ENCODE data around the gene SCP2.

Gene SCP2

DNA sequence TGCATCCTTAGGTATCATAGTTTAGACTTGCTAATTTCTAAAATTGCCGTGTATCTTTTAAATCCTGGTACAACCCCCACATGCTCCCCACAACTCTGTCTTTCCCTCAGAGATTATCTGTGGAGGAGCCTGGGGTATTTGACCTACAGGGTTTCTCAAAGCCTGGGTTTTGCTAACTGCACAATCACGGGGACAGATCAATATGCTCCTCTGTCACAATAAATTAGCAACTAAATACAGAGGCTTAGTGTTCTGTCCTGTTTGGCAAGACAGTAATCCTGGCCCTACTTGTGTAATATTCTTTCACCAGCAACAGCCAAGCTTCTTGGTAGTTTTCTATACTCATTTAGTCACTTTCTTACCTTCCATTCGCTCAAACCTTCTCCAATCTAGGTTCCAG, 14.1 kb upstream of the SCP2 start:
- TF ChIP-seq, protein P1, sequence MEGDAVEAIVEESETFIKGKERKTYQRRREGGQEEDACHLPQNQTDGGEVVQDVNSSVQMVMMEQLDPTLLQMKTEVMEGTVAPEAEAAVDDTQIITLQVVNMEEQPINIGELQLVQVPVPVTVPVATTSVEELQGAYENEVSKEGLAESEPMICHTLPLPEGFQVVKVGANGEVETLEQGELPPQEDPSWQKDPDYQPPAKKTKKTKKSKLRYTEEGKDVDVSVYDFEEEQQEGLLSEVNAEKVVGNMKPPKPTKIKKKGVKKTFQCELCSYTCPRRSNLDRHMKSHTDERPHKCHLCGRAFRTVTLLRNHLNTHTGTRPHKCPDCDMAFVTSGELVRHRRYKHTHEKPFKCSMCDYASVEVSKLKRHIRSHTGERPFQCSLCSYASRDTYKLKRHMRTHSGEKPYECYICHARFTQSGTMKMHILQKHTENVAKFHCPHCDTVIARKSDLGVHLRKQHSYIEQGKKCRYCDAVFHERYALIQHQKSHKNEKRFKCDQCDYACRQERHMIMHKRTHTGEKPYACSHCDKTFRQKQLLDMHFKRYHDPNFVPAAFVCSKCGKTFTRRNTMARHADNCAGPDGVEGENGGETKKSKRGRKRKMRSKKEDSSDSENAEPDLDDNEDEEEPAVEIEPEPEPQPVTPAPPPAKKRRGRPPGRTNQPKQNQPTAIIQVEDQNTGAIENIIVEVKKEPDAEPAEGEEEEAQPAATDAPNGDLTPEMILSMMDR (IDR thresholded peaks at IDR 0.05; ENCODE audit: extremely low read depth, missing control alignments) = no peak
- DNase-seq (ENCODE audit: low spot score) = no peak

DNA sequence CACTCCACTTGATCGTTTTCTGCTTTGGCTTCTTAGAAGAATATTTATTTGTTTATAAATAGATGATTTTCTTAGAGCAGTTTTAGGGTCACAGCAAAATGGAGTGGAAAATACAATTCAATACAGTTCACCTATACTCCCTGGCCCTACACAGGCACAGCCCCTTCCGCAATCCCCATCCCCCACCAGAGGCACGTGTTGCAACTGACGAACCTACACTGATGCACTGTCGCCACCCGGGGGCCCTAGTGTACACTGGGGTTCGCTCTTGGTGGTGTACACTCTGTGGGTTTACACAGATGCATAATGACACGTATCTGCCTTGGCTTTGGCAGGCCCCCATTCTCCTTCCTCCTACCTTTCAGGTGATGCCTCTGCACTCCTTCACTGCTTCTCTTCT, 13.5 kb upstream of the SCP2 start:
- no peak for DNase-seq (ENCODE audit: low spot score)
- TF ChIP-seq, protein P1 (IDR thresholded peaks at IDR 0.05; ENCODE audit: extremely low read depth, missing control alignments) = no peak

DNA sequence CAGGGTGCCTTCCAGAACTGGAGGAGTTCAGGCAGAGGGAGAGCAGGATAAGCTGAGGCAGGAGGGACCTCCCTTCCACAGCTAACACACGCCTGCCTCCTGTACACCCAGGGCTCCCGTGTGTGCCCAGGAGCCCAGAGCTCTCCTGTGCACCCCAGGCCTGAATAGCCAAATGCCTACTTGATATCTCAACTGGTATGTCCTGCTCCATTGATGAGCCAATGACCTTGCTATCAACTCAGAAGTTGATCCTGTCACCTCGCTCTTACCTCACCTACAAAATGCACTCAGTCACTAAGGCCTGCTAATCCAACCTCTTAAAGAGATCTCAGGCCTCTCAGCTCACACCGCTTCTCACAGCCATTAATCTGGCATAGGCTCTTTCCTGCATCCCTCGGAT, 12.6 kb upstream of the SCP2 start:
- no peak for DNase-seq (ENCODE audit: low spot score)
- TF ChIP-seq, protein P1 (IDR thresholded peaks at IDR 0.05; ENCODE audit: extremely low read depth, missing control alignments) = no peak

DNA sequence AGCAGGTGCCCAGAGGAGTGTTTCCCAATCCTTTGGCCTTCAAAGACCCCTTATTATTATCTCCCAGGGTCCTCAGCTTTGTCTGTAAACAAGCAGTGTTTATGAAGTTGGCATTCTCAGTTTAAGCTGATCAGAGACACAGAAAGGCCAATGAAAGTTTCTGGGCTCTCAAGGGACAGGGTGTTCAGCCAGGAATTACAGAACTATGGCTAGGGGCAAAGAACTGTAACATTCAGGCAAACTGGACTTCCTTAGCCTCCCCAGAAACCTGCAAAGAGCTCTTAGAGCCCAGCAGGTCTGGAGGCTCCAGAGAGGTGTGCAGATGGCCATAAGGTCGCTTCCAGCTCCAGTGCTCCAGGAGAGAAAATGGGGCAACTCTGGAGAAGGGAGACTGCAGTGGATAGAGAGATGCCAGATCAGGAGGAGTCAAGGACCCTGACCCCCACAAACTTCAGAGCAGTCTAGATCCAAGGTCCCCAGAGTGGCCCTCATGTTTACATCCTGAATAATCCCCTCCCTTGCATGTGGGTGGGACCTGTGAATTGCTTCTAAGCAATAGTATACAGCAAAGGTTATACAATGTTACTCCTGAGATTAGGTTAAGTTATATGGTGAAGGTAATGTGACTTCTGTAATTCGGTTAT, 11.7 kb upstream of the SCP2 start:
- TF ChIP-seq, protein P1 (IDR thresholded peaks at IDR 0.05; ENCODE audit: extremely low read depth, missing control alignments) = no peak
- no peak for DNase-seq (ENCODE audit: low spot score)

DNA sequence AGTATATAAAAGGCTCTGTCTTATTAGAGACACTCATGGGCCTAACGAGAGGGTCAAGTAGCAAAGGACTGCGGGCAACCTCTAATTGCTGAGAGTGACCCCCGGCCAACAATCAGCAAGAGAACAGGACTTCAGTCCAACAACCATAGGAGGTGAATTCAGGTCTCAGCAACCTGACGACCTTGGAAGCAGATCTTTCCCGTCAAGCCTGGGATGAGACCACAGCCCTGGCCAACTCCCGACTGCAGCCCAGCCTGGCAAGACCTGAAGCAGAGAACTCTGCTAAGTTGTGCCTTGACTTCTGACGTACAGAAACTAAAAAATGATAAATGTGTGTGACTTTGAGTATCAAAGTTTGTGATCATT, 11.2 kb upstream of the SCP2 start:
- TF ChIP-seq, protein P1 (IDR thresholded peaks at IDR 0.05; ENCODE audit: extremely low read depth, missing control alignments) = no peak
- DNase-seq (ENCODE audit: low spot score) = no peak

DNA sequence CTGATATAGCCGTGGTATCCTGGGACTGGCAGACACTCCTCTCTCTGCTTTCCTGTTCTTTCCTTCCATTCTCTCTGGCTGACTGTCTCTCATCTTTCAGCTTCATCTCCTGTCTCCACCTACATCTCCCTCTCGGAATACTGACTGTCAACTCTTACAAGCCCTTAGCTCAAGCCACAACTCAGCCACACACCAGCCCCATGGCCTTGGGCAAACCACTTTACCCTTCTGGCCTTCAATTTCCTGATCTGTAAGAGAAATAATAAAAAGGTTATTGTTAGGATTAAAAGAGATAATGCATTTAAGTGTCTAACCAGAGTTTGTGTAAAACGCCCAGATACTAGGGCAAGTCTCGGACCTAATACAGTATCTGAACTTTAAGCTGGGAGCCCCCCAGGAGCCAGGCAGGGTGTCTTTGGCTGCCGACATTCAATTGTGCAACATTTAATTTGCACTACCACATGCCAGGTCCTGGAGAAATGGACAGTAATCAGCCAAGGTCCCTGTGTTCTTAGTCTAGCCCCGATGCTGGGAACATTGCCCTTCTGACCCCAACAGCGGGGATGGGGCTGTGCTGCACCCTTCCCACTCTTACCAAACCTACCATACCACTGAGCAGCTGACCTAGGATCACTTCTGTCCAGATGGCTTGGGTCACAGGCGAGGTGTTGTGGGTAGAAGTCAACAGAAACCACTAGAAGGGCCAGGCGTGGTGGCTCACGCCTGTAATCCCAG, 10.7 kb upstream of the SCP2 start:
- no peak for DNase-seq (ENCODE audit: low spot score)
- TF ChIP-seq, protein P1 (IDR thresholded peaks at IDR 0.05; ENCODE audit: extremely low read depth, missing control alignments) = no peak

DNA sequence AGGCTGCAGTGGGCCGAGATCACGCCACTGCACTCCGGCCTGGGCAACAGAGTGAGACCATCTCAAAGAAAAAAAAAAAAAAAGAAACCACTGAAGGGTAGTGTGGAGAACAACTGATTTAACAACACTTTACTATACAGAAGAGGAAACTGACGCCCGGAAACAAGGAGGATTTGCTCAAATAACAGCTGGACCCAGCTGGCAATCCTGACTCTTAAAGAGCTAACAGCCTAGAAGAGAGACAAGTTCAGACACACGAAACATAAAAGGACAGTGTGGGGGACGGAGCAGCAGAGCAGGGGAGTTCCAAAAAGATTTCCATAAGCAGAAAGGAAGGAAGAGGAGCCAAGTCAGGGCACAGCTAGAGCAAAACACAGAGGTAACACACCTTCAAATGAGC, 9.9 kb upstream of the SCP2 start:
- DNase-seq (ENCODE audit: low spot score) = no peak
- TF ChIP-seq, protein P1 (IDR thresholded peaks at IDR 0.05; ENCODE audit: extremely low read depth, missing control alignments) = no peak
